Activated CD4-positive, alpha-beta T cell treated with anti-CD3 and anti-CD28 coated beads, Interleukin-2, amount 50 U/mL, for 1 hour (primary cell): ENCODE results near the gene ALDH16A1.

ENCODE experiments used
- DNase-seq: peaks from one replicate; pipeline ENCODE4 v3.0.0-alpha.2; 2020

Gene ALDH16A1

DNA sequence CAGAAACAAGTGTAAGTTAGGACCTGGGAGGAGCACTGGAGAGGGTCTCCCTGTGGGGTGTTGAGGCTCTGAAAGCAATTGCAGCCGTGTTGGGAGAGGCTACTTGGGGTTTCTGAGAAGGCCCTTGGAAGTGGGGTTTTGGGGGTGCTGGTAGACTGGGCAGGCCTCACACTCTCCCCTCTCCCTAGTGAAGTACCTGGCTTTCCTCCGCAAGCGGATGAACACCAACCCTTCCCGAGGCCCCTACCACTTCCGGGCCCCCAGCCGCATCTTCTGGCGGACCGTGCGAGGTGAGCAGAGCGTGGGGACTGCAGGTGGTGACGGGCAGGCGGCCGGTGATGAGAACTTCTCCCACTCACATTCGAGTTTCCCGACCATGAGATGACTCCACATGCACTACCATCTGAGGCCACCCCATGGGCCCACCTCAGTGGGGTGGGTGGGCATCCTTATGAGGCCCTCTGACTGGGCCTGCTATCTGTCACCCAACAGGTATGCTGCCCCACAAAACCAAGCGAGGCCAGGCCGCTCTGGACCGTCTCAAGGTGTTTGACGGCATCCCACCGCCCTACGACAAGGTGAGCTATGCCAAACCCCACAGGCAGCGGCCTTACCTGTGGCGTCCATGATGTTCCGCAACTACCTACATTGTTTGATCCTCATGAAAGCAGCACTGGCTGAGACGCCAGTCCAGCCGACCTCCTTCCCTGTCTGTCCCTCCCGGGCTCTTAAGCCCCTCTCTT is 37.4 kb downstream of the ALDH16A1 start:
- no peak for DNase-seq

GRCh38 chr19:49491030-49491803 is 38.2 kb downstream of the ALDH16A1 start:
- no peak for DNase-seq

DNA sequence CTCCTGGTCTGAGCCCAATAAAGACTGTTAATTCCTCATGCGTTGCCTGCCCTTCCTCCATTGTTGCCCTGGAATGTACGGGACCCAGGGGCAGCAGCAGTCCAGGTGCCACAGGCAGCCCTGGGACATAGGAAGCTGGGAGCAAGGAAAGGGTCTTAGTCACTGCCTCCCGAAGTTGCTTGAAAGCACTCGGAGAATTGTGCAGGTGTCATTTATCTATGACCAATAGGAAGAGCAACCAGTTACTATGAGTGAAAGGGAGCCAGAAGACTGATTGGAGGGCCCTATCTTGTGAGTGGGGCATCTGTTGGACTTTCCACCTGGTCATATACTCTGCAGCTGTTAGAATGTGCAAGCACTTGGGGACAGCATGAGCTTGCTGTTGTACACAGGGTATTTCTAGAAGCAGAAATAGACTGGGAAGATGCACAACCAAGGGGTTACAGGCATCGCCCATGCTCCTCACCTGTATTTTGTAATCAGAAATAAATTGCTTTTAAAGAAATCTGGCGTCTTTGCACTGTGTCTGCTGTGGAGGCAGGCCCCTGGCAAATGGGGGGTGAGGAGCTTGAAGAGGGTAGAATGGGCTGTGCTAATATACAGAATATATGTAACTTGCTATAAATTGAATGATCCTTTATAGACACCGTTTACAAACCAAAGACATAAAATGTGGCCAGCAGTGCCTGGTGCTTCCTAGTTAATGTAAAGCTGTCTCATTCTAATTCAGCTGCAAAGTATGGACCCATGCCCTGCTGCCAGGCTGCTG is 39.0 kb downstream of the ALDH16A1 start:
- DNase-seq, result no peak

GRCh38 chr19:49492573-49493405 is 39.8 kb downstream of the ALDH16A1 start:
- DNase-seq, result no peak

DNA sequence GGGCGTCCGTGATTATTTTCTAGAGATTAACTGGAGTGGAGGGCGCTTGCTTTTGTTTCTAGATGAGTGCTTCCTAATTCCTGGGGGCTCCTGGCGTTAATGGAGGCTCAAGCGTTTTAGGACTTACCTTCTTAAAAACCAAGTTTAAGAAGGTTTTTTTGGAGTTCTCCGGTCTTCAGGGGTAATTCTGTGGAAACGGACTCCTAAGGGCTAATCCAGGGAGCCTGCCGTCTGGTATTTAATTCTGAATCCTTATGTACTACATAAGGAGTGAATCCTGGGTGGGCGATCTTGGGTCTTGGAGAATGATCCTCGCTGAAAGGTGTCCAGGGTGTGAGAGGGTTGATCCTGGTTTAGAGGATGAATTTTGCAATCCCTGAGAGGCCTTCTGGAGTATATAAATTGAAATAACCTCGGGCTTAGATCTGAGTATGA is 43.6 kb downstream of the ALDH16A1 start:
- no peak for DNase-seq

- peak; percentile 77 for DNase-seq
Observed at GRCh38 chr19:49497047-49497788, 44.2 kb downstream of the ALDH16A1 start.

DNA sequence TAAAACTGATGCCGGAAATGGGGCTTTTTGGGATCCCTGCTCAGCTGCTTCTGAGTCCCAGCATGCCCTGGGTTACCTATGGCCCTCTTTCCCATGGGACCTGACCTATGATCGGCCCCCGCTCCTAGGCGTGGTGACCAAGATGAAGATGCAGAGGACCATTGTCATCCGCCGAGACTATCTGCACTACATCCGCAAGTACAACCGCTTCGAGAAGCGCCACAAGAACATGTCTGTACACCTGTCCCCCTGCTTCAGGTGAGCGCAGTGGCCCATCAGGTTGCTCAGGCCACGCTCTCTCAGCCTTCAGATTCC is 44.7 kb downstream of the ALDH16A1 start:
- DNase-seq, result no peak

GRCh38 chr19:49498475-49498874 is 45.5 kb downstream of the ALDH16A1 start:
- DNase-seq, result no peak

GRCh38 chr19:49499030-49499670 is 46.1 kb downstream of the ALDH16A1 start:
- peak; percentile 33 for DNase-seq

- peak; percentile 50 for DNase-seq
Observed at GRCh38 chr19:49502866-49503581, 50.0 kb downstream of the ALDH16A1 start.

- DNase-seq, result no peak
Observed at GRCh38 chr19:49503582-49503962, 50.5 kb downstream of the ALDH16A1 start.

DNA sequence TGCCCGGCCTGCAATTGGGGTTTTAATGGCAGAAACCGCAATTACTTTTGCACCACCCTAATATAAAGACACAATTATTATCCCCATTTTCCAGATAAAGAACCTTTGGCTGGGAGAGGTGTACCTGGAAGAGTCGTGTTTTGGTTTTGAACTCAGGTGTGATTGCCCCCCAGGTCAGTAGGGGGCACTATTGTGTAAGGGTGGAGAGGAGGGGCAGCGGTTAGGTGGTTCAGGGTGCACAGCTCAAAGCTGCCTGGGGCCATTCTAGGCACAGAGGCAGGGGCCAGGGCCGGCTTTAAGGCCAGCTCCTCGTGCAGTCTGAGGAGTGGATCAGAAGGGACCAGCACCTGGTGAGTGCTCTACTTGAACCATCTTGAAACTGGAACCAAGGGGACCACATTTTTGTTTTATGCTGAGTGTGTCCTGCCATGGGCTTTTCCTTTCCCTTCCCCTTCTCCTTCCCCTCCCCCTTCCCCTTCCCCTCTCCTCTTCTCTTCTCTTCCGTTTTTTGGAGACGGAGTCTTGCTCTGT is 53.6 kb downstream of the ALDH16A1 start:
- DNase-seq, result peak; percentile 75

GRCh38 chr19:49507803-49508494 is 54.9 kb downstream of the ALDH16A1 start:
- DNase-seq, result no peak

DNA sequence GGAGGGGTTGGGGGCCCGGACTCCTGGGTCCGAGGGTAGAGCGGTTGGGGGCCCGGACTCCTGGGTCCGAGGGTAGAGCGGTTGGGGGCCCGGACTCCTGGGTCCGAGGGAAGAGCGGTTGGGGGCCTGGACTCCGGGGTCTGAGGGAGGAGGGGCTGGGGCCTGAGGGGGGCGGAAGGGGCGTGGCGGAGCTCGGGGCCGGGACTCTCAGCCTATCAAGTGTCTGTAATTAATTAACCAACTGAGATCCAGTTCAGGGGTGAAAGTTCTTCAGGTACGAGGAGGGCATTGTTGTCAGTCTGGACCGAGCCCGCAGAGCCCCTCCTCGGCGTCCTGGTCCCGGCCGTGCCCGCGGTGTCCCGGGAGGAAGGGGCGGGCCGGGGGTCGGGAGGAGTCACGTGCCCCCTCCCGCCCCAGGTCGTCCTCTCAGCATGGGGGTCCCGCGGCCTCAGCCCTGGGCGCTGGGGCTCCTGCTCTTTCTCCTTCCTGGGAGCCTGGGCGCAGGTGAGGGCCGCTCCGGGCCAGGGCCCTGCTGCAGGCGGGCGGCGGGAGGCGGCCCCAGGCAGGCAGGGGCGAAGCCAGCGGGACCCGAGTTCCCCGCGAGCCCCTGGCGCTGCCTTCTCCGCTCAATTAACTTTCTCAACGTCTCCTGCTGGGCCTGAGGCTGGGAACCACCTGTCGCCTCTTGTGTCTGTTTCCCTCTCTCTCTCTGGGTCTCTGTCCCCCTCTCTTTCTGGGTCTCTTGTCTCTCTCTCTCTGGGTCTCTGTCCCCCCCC is 60.1 kb downstream of the ALDH16A1 start:
- DNase-seq, result no peak

GRCh38 chr19:49513746-49514118 is 60.7 kb downstream of the ALDH16A1 start:
- no peak for DNase-seq

- no peak for DNase-seq
Observed at GRCh38 chr19:49514151-49514550, 61.1 kb downstream of the ALDH16A1 start.

- DNase-seq, result no peak
Observed at GRCh38 chr19:49515767-49516166, 62.7 kb downstream of the ALDH16A1 start.

- no peak for DNase-seq
Observed at GRCh38 chr19:49518033-49518432, 65.0 kb downstream of the ALDH16A1 start.
